22Rv1 (cell line): ENCODE data around the gene RAPGEF3.

Experiments used
- CTCF ChIP-seq: fragments of 450-650 bp; IDR thresholded peaks from 2 replicates; pipeline ENCODE4 v1.5.1; 2017; ENCODE audit warnings: mild to moderate bottlenecking
- ZFX ChIP-seq: fragments of 450-650 bp; IDR thresholded peaks from 2 replicates; pipeline ENCODE4 v1.6.1; 2017; ENCODE audit warnings: antibody characterized with exemption, borderline replicate concordance

- no peak for TF ChIP-seq CTCF
- no peak for TF ChIP-seq ZFX
Observed at GRCh38 chr12:47698631-47699030, 60.0 kb downstream of the RAPGEF3 start.
